ENCODE data around the gene DYRK1A. TPM values are rescaled to one million over a fixed set of nuclear protein-coding genes. Genes with fewer than 3 reads are reported as not detected.

DYRK1A gene
- total RNA-seq, 1 donor from 2014 or later: 108 TPM

DNA sequence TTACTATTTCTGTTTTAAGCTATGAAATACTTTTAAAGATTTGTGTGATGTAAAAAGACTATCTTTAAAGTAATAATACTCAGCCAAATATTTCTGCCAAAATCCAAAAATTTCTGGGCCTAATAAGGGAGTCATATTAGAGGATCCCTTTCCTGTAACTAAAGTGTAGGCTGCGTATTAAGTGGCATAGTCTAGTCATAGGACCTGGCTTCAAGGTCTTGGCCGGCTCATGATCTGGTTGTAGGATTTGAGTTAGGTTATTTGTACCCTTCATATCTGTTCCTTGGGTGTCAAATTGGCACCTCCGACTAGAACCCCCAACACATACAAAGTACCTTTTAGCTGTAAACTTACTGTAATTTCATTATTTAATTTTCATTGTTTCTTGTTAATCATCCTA, 107.8 kb downstream of the DYRK1A start:
- Histone ChIP-seq H3K9me3 (ENCODE audit: low read depth) (no peaks in the 10 kb centered on the region), H3K9ac (no peak overlapping the region), H3K79me2 (ENCODE audit: low read depth) (peaks cover 100% of the 10 kb centered on the region), H3F3A (ENCODE audit: low read depth) (no peaks in the 10 kb centered on the region), H3K4me1 (peaks cover 9% of the 10 kb centered on the region), H3K4me3 (no peak overlapping the region), H3K27ac (no peak overlapping the region), H3K4me2 (no peak overlapping the region), H2AFZ (replicated peaks) (no peak overlapping the region), H3K36me3 (peaks cover 10% of the 10 kb centered on the region), H4K20me1 (ENCODE audit: low read depth) (peaks cover 73% of the 10 kb centered on the region), H3K27me3 (no peaks in the 10 kb centered on the region)
- no peak for DNase-seq (ENCODE audit: low spot score)
- Mint-ChIP-seq H3K27me3 (ENCODE audit: insufficient read depth, low read depth) (peaks cover 3% of the 10 kb centered on the region), H3K36me3 (peaks cover 27% of the 10 kb centered on the region), H3K27ac (no peak overlapping the region), H3K4me1 (peaks cover 22% of the 10 kb centered on the region), H3K4me3 (no peak overlapping the region), H3K9me3 (peaks cover 2% of the 10 kb centered on the region)
- no peak for TF ChIP-seq EZH2 (IDR thresholded peaks at IDR 0.05)

DNA sequence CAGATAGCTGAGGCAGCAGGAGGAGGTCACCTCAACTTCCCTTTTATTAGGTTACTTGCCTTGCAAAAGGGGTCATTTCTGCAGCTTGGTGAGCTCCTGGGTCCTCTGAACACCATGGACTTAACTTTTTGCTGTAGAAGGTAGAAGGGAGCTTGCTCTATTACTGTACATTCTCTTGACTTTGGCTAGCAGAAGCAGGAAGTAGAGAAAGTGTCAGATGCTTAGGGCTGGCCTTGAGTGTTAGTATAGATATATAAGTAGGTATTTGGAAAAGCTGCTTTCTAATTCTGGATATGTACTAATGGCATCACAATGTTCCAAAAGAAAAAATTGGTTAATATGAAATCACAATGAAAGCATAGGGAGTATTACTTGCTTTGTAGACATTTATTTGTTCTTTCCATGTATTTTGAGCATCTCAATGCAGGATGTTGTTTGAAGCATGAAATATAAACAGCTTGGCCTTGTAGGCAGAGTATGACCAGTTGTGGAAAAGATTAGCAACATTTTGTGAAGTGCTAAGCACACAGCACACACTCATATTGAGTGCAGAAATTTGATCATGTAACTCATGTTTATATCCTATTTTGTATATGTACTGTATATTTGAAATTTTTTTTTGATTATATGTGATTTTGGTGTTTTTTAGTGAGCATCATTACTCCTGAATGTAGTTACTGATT, 108.8 kb downstream of the DYRK1A start:
- no peaks in the 10 kb centered on the region for H3F3A ChIP-seq (ENCODE audit: low read depth)
- TF ChIP-seq EZH2phosphoT487 (IDR thresholded peaks at IDR 0.05) (no peak), EZH2 (IDR thresholded peaks at IDR 0.05) (no peak)
- TF ChIP-seq, protein P1, sequence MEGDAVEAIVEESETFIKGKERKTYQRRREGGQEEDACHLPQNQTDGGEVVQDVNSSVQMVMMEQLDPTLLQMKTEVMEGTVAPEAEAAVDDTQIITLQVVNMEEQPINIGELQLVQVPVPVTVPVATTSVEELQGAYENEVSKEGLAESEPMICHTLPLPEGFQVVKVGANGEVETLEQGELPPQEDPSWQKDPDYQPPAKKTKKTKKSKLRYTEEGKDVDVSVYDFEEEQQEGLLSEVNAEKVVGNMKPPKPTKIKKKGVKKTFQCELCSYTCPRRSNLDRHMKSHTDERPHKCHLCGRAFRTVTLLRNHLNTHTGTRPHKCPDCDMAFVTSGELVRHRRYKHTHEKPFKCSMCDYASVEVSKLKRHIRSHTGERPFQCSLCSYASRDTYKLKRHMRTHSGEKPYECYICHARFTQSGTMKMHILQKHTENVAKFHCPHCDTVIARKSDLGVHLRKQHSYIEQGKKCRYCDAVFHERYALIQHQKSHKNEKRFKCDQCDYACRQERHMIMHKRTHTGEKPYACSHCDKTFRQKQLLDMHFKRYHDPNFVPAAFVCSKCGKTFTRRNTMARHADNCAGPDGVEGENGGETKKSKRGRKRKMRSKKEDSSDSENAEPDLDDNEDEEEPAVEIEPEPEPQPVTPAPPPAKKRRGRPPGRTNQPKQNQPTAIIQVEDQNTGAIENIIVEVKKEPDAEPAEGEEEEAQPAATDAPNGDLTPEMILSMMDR (IDR thresholded peaks at IDR 0.05): no peak

DNA sequence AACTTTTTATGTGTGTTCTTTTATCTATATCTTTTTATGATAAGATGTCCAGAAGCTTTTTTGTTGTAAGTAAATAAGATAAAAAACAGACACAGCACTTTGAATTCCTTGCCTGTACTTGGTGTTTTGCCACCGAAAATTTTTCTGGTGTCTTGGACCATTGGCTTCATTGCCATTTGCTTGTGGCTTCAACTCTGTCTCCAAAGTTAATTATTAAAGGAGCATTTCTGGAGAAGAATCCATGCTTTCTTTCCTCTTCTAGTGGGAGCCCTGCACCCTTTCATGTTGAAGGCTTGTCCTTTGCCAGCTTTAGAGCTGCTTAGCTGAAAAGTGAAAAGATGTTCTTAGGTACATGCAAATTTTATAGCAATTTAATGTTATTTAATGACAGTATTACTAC, 112.2 kb downstream of the DYRK1A start:
- Mint-ChIP-seq H3K27me3 (ENCODE audit: insufficient read depth, low read depth) (peaks cover 2% of the 10 kb centered on the region), H3K27ac (no peak overlapping the region), H3K36me3 (peaks cover 30% of the 10 kb centered on the region), H3K4me3 (no peak overlapping the region), H3K9me3 (no peaks in the 10 kb centered on the region), H3K4me1 (peaks cover 22% of the 10 kb centered on the region)
- Histone ChIP-seq H3K4me1 (peaks cover 15% of the 10 kb centered on the region), H3F3A (ENCODE audit: low read depth) (peaks cover 6% of the 10 kb centered on the region), H3K4me3 (no peak overlapping the region), H3K27me3 (no peaks in the 10 kb centered on the region), H3K79me2 (ENCODE audit: low read depth) (peaks cover 88% of the 10 kb centered on the region), H2AFZ (replicated peaks) (no peak overlapping the region), H3K9me3 (ENCODE audit: low read depth) (no peaks in the 10 kb centered on the region), H3K27ac (no peak overlapping the region), H3K9ac (no peak overlapping the region), H3K4me2 (no peak overlapping the region), H3K36me3 (peaks cover 21% of the 10 kb centered on the region), H4K20me1 (ENCODE audit: low read depth) (peaks cover 50% of the 10 kb centered on the region)
- DNase-seq (ENCODE audit: low spot score): no peak
- TF ChIP-seq EZH2 (IDR thresholded peaks at IDR 0.05) (no peak), EZH2phosphoT487 (IDR thresholded peaks at IDR 0.05) (no peak)
- TF ChIP-seq, protein P1 (IDR thresholded peaks at IDR 0.05): no peak

More for the DNA sequence above, 108.8 kb downstream of the DYRK1A start:
- no peak for DNase-seq (ENCODE audit: low spot score)
- Mint-ChIP-seq H3K9me3 (no peaks in the 10 kb centered on the region), H3K36me3 (peaks cover 23% of the 10 kb centered on the region), H3K4me1 (peaks cover 22% of the 10 kb centered on the region), H3K4me3 (no peak overlapping the region), H3K27ac (no peak overlapping the region), H3K27me3 (ENCODE audit: insufficient read depth, low read depth) (peaks cover under 1% of the 10 kb centered on the region)
- peaks cover 8% of the 10 kb centered on the region for H3K36me3 ChIP-seq
- peaks cover 9% of the 10 kb centered on the region for H3K4me1 ChIP-seq
- H3K4me3 ChIP-seq: no peak overlapping the region
- H2AFZ ChIP-seq (replicated peaks): no peak overlapping the region
- H3K4me2 ChIP-seq: no peak overlapping the region
- no peaks in the 10 kb centered on the region for H3K9me3 ChIP-seq (ENCODE audit: low read depth)
- no peak overlapping the region for H3K9ac ChIP-seq
- peaks cover 73% of the 10 kb centered on the region for H4K20me1 ChIP-seq (ENCODE audit: low read depth)
- H3K27ac ChIP-seq: no peak overlapping the region
- H3K27me3 ChIP-seq: no peaks in the 10 kb centered on the region
- peaks cover 99% of the 10 kb centered on the region for H3K79me2 ChIP-seq (ENCODE audit: low read depth)

DNA sequence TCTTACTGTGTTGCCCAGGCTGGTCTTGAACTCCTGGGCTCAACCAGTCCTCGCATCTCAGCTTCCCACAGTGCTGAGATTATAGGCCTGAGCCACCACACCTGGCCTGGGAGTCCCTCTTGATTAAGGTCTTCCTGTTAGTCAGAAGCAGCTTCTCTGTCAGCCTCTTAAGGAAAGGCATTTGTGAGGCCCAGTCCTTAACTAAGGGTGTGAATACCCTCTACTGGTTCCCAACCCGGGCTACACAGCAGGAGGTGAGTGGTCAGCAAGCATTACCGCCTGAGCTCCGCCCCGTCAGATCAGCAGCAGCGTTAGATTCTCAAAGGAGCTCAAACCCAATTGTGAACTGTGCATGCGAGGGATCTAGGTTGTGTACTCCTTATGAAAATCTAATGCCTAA, 117.2 kb downstream of the DYRK1A start:
- TF ChIP-seq EZH2 (IDR thresholded peaks at IDR 0.05) (no peak), EZH2phosphoT487 (IDR thresholded peaks at IDR 0.05) (no peak)
- TF ChIP-seq, protein P1 (IDR thresholded peaks at IDR 0.05): no peak
- Mint-ChIP-seq H3K4me1 (peaks cover 6% of the 10 kb centered on the region), H3K9me3 (no peaks in the 10 kb centered on the region), H3K4me3 (no peak overlapping the region), H3K36me3 (peaks cover 37% of the 10 kb centered on the region), H3K27ac (no peak overlapping the region), H3K27me3 (ENCODE audit: insufficient read depth, low read depth) (peaks cover 2% of the 10 kb centered on the region)
- H4K20me1 ChIP-seq (ENCODE audit: low read depth): peaks cover 5% of the 10 kb centered on the region
- no peaks in the 10 kb centered on the region for H3K27me3 ChIP-seq
- no peak overlapping the region for H3K4me3 ChIP-seq
- peak overlapping the region; percentile 38 for H3K27ac ChIP-seq
- peaks cover 6% of the 10 kb centered on the region for H3K4me1 ChIP-seq
- H3F3A ChIP-seq (ENCODE audit: low read depth): peaks cover 12% of the 10 kb centered on the region
- peaks cover 38% of the 10 kb centered on the region for H3K79me2 ChIP-seq (ENCODE audit: low read depth)
- H3K9me3 ChIP-seq (ENCODE audit: low read depth): no peaks in the 10 kb centered on the region
- peak; percentile 31 for DNase-seq (ENCODE audit: low spot score)
- H3K9ac ChIP-seq: no peak overlapping the region
- peaks cover 18% of the 10 kb centered on the region for H3K36me3 ChIP-seq
- no peak overlapping the region for H3K4me2 ChIP-seq
- H2AFZ ChIP-seq (replicated peaks): no peak overlapping the region

All from neural progenitor cell (in vitro differentiated cells).